Thyroid gland (tissue), 4 donors: ENCODE measurements around the gene TIMM21. TPM values are rescaled to one million over a fixed set of nuclear protein-coding genes. Genes with fewer than 3 reads are reported as not detected.

ENCODE experiments used
- DNase-seq, 2 donors: peaks; one replicate each; pipeline ENCODE4 v3.0.0-alpha.2; 2019
- H3K27ac ChIP-seq, 3 donors: fragments of 200-600 bp; sonication (generic); 1 replicate in 2 of 3; 2 replicates in 1 of 3; pipeline ENCODE4 v1.5.1; 2016 to 2019; ENCODE audit warnings: mild to moderate bottlenecking in 1 of 3, moderate library complexity in 1 of 3
- H3K27me3 ChIP-seq: fragments of 200-600 bp; sonication (generic); one replicate; pipeline ENCODE4 v1.5.1; 2019
- H3K36me3 ChIP-seq, 2 donors: fragments of 200-600 bp; sonication (generic); one replicate each; pipeline ENCODE4 v1.5.1; 2016 to 2019
- H3K4me1 ChIP-seq, 2 donors: fragments of 200-600 bp; sonication (generic); one replicate each; pipeline ENCODE4 v1.5.1; 2017 to 2019
- H3K4me3 ChIP-seq, 3 donors: fragments of 200-600 bp; sonication (generic); replicated peaks in 1 of 3; 1 replicate in 2 of 3; 2 replicates in 1 of 3; pipeline ENCODE4 v1.5.1; 2016; ENCODE audit warnings: mild to moderate bottlenecking in 1 of 3
- H3K9me3 ChIP-seq: fragments of 200-600 bp; sonication (generic); one replicate; pipeline ENCODE4 v1.5.1; 2017
- CTCF ChIP-seq, 6 experiments: fragments of 200-600 bp in 3 of 6; fragments of 450-650 bp in 3 of 6; sonication (generic) in 3 of 6; IDR thresholded peaks; one replicate each; pipeline ENCODE4 v1.5.1; 2016 to 2019; ENCODE audit warnings: antibody characterized with exemption in 6 of 6, mild to moderate bottlenecking in 2 of 6, inconsistent platforms in 1 of 6, moderate library complexity in 1 of 6
- POLR2A ChIP-seq, 2 donors: fragments of 450-650 bp; IDR thresholded peaks; one replicate each; pipeline ENCODE4 v1.6.1; 2017; ENCODE audit warnings: antibody characterized with exemption in 2 of 2, mild to moderate bottlenecking in 2 of 2, moderate library complexity in 1 of 2
- WGBS, 2 donors: methylation state at CpG; one replicate each; pipeline ENCODE4 v1.1.5; 2017; 5-methylcytosine and 5-hydroxymethylcytosine counted together
- intact Hi-C: fragments of 100-400 bp; cut with DNase I; formaldehyde crosslinking; loops from one replicate; pipeline ENCODE4 v1.15.1; 2023
- total RNA-seq, 4 donors: library from RNA; depleted of rRNA; stranded (reverse); fragments of >200 nt; gene quantifications; one replicate each; pipeline ENCODE4 v1.2.3, GENCODE V29; 2016

TIMM21 gene
- total RNA-seq, 4 donors from 2014 or later, result 18.2 to 47.0 (median 27.9) TPM

- no peak for DNase-seq
- intact Hi-C loops, result no loop called here
- 90 to 92% methylated on average over 2 of the region's 2 CpGs for WGBS, 2 donors
- Histone ChIP-seq H3K4me3 (no peak overlapping the region), H3K9me3 (no peaks in the 10 kb centered on the region), H3K27me3 (no peaks in the 10 kb centered on the region), H3K4me1 (no peaks in the 10 kb centered on the region), H3K36me3 (no peaks in the 10 kb centered on the region), H3K27ac (no peak overlapping the region)
- TF ChIP-seq CTCF (IDR thresholded peaks at IDR 0.05), result no peak
- no peak for TF ChIP-seq POLR2A (IDR thresholded peaks at IDR 0.05)
These were observed 8.9 kb upstream of the TIMM21 start for GRCh38 chr18:74139411-74139810.

GRCh38 chr18:74139888-74140287, 8.4 kb upstream of the TIMM21 start:
- no peaks in the 10 kb centered on the region for H3K9me3 ChIP-seq
- no peaks in the 10 kb centered on the region for H3K36me3 ChIP-seq
- H3K4me1 ChIP-seq, result no peaks in the 10 kb centered on the region
- WGBS, 2 donors, result 75 to 81% methylated on average over 3 of the region's 3 CpGs
- no peak for DNase-seq
- no peak overlapping the region for H3K27ac ChIP-seq
- TF ChIP-seq POLR2A (IDR thresholded peaks at IDR 0.05), result no peak
- TF ChIP-seq CTCF (IDR thresholded peaks at IDR 0.05), result no peak
- intact Hi-C loops, result no loop called here
- no peaks in the 10 kb centered on the region for H3K27me3 ChIP-seq
- H3K4me3 ChIP-seq, result no peak overlapping the region

GRCh38 chr18:74140582-74140981, 7.7 kb upstream of the TIMM21 start:
- Histone ChIP-seq H3K9me3 (no peaks in the 10 kb centered on the region), H3K4me1 (no peaks in the 10 kb centered on the region), H3K27ac (no peak overlapping the region), H3K27me3 (no peaks in the 10 kb centered on the region), H3K36me3 (no peaks in the 10 kb centered on the region), H3K4me3 (no peak overlapping the region)
- no peak for DNase-seq
- intact Hi-C loops, result no loop called here
- TF ChIP-seq POLR2A (IDR thresholded peaks at IDR 0.05) (no peak), CTCF (IDR thresholded peaks at IDR 0.05) (no peak)
- WGBS, 2 donors, result 55 to 78% methylated on average over 1 of the region's 1 CpG

GRCh38 chr18:74141667-74142066, 6.7 kb upstream of the TIMM21 start:
- WGBS, 2 donors, result 84 to 97% methylated on average over 2 of the region's 2 CpGs
- intact Hi-C loops, result no loop called here
- TF ChIP-seq CTCF (IDR thresholded peaks at IDR 0.05) (no peak), POLR2A (IDR thresholded peaks at IDR 0.05) (no peak)
- Histone ChIP-seq H3K27me3 (no peaks in the 10 kb centered on the region), H3K4me1 (no peaks in the 10 kb centered on the region), H3K9me3 (no peaks in the 10 kb centered on the region), H3K36me3 (no peaks in the 10 kb centered on the region), H3K27ac (no peak overlapping the region), H3K4me3 (no peak overlapping the region)
- no peak for DNase-seq

DNA sequence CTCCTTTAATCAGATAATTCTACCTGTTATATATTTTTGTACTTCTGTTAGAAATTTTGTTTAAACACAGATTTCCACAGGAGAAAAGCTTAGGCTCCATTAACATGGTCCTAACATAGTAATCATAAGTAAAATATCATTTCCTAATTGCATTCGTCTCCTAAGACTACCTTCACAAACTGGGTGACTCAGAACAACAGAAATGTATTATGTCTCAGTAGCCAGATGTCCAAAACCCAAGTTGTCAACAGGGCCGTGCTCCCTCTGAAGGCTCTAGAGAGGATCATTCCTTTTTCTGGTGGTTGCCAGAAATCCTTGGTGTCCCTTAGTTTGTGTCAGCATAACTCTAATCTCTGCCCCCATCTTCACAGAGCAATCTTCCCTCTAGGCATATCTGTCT, 6.1 kb upstream of the TIMM21 start:
- no peak overlapping the region for H3K27ac ChIP-seq
- no peaks in the 10 kb centered on the region for H3K27me3 ChIP-seq
- no peak for DNase-seq
- intact Hi-C loops, result no loop called here
- no peaks in the 10 kb centered on the region for H3K36me3 ChIP-seq
- H3K4me1 ChIP-seq, result peaks cover 4 to 5% of the 10 kb centered on the region in 2 donors
- TF ChIP-seq CTCF (IDR thresholded peaks at IDR 0.05) (no peak), POLR2A (IDR thresholded peaks at IDR 0.05) (no peak)
- 82 to 85% methylated on average over 2 of the region's 2 CpGs for WGBS, 2 donors
- H3K9me3 ChIP-seq, result no peaks in the 10 kb centered on the region
- H3K4me3 ChIP-seq, result no peak overlapping the region
